ENCODE data around the gene PACSIN1.

- no peak for TF ChIP-seq CTCF (IDR thresholded peaks at IDR 0.05)
- TF ChIP-seq POLR2A (IDR thresholded peaks at IDR 0.05) = no peak
- no peak for TF ChIP-seq EP300 (IDR thresholded peaks at IDR 0.05)
Observed at GRCh38 chr6:34540841-34541240, 75.0 kb downstream of the PACSIN1 start.
